SK-N-SH treated with all-trans-retinoic acid at 6 μM for 48 hours (cell line): Measurements from ENCODE around the gene FER.

Experiments
- ARNTL ChIP-seq: fragments of 450-650 bp; formaldehyde crosslinking; IDR thresholded peaks from 2 replicates; pipeline ENCODE4 v1.5.0; 2020; ENCODE audit warnings: low read depth, mild to moderate bottlenecking, moderate library complexity, borderline replicate concordance
- CREB5 ChIP-seq: fragments of 250-450 bp; sonication (Bioruptor Pico); IDR thresholded peaks from 2 replicates; pipeline ENCODE4 v1.5.1; 2020; ENCODE audit warnings: low read depth, mild to moderate bottlenecking, moderate library complexity
- PATZ1 ChIP-seq: fragments of 250-450 bp; sonication (Bioruptor Pico); IDR thresholded peaks from 2 replicates; pipeline ENCODE4 v1.8.0; 2020; ENCODE audit warnings: mild to moderate bottlenecking, moderate library complexity, borderline replicate concordance
- ZC3H10 ChIP-seq: fragments of 250-450 bp; sonication (Bioruptor Pico); IDR thresholded peaks from 2 replicates; pipeline ENCODE4 v1.5.1; 2021; ENCODE audit warnings: mild to moderate bottlenecking, moderate library complexity
- ZFP3 ChIP-seq: fragments of 250-450 bp; sonication (Bioruptor Pico); IDR thresholded peaks from 2 replicates; pipeline ENCODE4 v1.5.0; 2020; ENCODE audit warnings: mild to moderate bottlenecking, moderate library complexity
- ZNF565 ChIP-seq: fragments of 450-650 bp; formaldehyde crosslinking; conservative IDR thresholded peaks from 2 replicates; pipeline ENCODE4 v1.5.0; 2020; ENCODE audit warnings: low read depth, mild to moderate bottlenecking, moderate library complexity

GRCh38 chr5:108937221-108937620 lies 189.5 kb downstream of the FER start:
- TF ChIP-seq ZFP3 (CRISPR knock-in tag) (no peak), PATZ1 (CRISPR knock-in tag) (no peak), ARNTL (CRISPR knock-in tag) (no peak), ZNF565 (CRISPR knock-in tag) (no peak), CREB5 (CRISPR knock-in tag) (no peak), ZC3H10 (no peak)
